ENCODE measurements around the gene EXOC3L2.
"Not testable (repeated sequence)": the region's sequence is repeated elsewhere in the genome, so short reads cannot be mapped to it uniquely, and the experiment has no call there.

EXOC3L2 gene

GRCh38 chr19:45245334-45245787 lies at the start of gene EXOC3L2:
EXOC3L2 (minus strand) TSS chr19:45245407; CDS start chr19:45239045, 6,362 bp downstream.
- DNase-seq = peak; percentile 58

- DNase-seq = no peak
These were observed 49.3 kb upstream of the EXOC3L2 start for GRCh38 chr19:45294291-45295029.

GRCh38 chr19:45293682-45294081 lies 48.5 kb upstream of the EXOC3L2 start:
- no peak for DNase-seq

GRCh38 chr19:45291834-45292233 lies 46.6 kb upstream of the EXOC3L2 start:
- no peak for DNase-seq

- DNase-seq = no peak
These were observed 45.2 kb upstream of the EXOC3L2 start for GRCh38 chr19:45290381-45290931.

GRCh38 chr19:45283443-45284033 lies 38.3 kb upstream of the EXOC3L2 start:
- DNase-seq = peak; percentile 39

GRCh38 chr19:45280471-45280961 lies 35.3 kb upstream of the EXOC3L2 start:
- DNase-seq = no peak

- DNase-seq = no peak
These were observed 34.5 kb upstream of the EXOC3L2 start for GRCh38 chr19:45279587-45280192.

- no peak for DNase-seq
These were observed 32.9 kb upstream of the EXOC3L2 start for GRCh38 chr19:45278087-45278486.

GRCh38 chr19:45276284-45276687 lies 31.1 kb upstream of the EXOC3L2 start:
- DNase-seq = peak; percentile 31

- DNase-seq = no peak
These were observed 30.3 kb upstream of the EXOC3L2 start for GRCh38 chr19:45275370-45275971.

- DNase-seq = no peak
These were observed 28.3 kb upstream of the EXOC3L2 start for GRCh38 chr19:45273521-45273855.

GRCh38 chr19:45271735-45272108 lies 26.5 kb upstream of the EXOC3L2 start:
- DNase-seq = no peak

- no peak for DNase-seq
These were observed 26.0 kb upstream of the EXOC3L2 start for GRCh38 chr19:45271098-45271734.

GRCh38 chr19:45269939-45270338 lies 24.7 kb upstream of the EXOC3L2 start:
- DNase-seq = not testable (repeated sequence)

- no peak for DNase-seq
These were observed 22.1 kb upstream of the EXOC3L2 start for GRCh38 chr19:45267296-45267695.

GRCh38 chr19:45265375-45265774 lies 20.2 kb upstream of the EXOC3L2 start:
- no peak for DNase-seq

GRCh38 chr19:45264781-45265317 lies 19.6 kb upstream of the EXOC3L2 start:
- DNase-seq = no peak

- DNase-seq = no peak
These were observed 17.8 kb upstream of the EXOC3L2 start for GRCh38 chr19:45263013-45263412.

GRCh38 chr19:45262570-45262969 lies 17.4 kb upstream of the EXOC3L2 start:
- no peak for DNase-seq

- no peak for DNase-seq
These were observed 13.7 kb upstream of the EXOC3L2 start for GRCh38 chr19:45258862-45259261.

GRCh38 chr19:45256836-45257235 lies 11.6 kb upstream of the EXOC3L2 start:
- no peak for DNase-seq

All from OCI-M1 (cell line).